Islet of Langerhans (tissue), 1 donor: Measurements from ENCODE around the gene PARVB.
"Not testable (repeated sequence)": the region's sequence is repeated elsewhere in the genome, so short reads cannot be mapped to it uniquely, and the experiment has no call there.

Source experiments
- FAIRE-seq: peaks from one replicate; lab custom pipeline; 2011; peaks lifted over from hg19 to GRCh38; lab: Jason Lieb, UNC

PARVB gene

DNA sequence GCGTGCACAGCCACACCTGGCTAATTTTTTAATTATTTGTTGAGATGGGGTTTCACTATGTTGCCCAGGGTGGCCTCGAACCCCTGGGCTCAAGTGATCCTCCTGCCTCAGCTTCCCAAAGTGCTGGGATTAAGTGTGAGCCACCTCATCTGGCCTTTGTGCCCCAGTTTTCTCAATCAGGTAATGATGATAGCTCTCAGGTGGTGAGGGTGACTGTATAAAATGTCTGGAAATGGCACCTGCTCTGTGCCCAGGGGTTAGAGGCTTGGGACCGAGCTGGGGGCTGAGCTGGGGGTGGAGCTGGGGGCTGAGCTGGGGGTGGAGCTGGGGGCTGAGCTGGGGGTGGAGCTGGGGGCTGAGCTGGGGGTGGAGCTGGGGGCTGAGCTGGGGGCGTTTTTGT lies 32.5 kb downstream of the PARVB start:
- FAIRE-seq = not testable (repeated sequence)

DNA sequence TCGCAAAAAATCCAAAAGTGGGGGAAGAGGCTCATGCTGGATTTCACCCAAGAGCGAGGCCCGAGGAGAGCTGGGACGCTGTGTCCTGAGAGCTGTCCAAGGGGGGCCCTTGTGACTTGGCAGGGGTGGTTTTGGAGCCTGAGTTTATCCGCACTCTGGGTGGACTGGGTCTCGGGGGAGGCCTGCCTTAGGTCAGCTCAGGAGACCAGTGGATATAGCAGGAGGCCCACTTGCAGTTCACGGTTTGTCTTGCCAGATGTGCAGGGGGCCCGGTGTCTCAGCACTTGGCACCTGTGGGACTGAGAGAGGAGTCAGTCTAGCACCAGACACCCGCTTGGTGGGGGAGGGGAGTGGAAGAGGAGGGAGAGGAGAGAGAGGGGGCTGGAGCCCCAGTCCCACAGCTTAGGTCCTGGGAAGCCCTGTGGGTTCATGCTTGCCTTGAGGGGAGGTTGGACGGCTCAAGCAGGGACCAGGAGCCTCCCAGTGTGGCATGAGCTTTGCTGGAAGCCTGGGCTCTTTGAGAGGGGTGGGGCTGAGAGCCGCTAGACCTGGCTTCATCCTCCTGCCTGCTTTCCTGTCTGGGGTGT lies 33.4 kb downstream of the PARVB start:
- no peak for FAIRE-seq

DNA sequence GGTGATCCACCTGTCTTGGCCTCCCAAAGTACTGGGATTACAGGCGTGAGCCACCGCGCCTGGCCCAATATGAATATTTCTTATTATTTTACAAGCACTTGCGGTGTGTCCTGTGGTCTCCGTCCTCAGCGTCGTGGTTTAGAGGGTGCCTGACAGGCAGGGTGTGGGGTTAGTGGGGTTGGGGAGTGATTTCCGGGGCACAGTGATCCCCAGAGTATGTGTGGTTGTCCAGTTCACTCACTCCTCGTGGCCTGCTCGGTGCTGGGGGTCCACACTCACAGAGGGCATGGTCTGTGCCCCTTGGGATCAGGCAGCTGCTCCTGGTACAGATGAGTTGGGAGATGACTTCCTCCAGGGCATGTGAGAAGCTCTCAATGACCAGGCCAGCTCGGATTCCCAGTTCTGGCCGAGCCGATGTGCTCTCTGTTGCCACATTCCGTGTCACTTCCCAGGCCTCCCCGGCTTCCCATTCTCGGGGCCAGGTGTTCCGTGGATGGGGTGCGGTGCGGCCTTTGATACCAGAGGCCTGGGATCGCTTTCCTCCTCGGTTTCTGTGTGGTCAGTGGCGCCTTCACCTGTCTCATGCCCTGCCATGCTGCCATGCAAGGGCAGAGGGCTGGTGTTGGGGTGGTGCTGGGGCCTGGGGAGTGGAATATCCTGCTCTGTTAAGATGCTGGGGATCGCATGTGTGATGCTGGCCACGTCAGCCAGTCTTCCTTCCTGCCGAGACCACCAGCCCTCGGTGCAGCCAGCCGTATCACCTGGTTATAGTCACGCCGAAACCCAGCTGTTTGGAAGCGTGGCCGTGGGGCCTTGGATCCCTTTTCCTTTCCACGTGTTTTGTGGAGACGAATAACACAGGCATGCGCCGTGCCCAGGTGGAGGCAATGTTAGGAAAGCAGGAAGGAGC lies 39.6 kb downstream of the PARVB start:
- no peak for FAIRE-seq

DNA sequence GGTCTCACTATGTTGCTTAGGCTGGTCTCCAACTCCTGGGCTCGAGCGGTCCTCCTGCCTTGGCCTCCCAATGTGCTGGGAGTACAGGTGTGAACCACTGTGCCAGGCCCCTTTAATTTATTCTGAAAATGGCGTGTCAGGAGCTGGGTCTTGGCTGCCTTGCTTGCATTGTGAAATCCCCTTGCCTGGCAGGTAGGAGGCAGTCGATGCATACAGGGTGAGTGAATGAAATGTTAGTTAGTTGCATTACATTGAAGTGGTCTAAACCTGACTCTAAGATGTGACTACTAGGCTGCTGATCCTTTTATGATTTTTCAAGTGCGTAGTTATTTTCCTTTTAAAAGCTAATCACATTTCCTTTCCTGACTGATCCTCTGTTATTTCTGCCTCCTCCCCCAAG lies 42.9 kb downstream of the PARVB start:
- FAIRE-seq = no peak

DNA sequence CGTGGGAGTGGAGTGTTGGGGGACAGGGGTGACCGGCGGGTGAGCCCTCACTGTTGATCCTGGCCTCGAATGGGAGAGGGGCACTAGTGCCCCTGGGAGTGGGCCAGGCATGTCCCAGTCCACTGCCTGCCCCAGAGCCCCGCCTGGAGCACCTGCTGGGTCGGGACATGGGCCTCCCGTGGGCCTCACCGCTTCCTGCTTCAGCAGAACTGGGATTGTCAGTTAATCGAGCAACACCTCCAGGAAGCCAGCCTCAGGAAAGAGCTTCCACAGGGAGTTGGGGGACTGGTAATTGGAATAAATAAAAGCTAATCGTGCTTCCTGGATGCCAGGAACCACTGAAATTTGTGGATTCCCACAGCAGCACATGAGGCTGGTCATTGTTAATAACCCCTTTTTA lies 43.8 kb downstream of the PARVB start:
- no peak for FAIRE-seq

DNA sequence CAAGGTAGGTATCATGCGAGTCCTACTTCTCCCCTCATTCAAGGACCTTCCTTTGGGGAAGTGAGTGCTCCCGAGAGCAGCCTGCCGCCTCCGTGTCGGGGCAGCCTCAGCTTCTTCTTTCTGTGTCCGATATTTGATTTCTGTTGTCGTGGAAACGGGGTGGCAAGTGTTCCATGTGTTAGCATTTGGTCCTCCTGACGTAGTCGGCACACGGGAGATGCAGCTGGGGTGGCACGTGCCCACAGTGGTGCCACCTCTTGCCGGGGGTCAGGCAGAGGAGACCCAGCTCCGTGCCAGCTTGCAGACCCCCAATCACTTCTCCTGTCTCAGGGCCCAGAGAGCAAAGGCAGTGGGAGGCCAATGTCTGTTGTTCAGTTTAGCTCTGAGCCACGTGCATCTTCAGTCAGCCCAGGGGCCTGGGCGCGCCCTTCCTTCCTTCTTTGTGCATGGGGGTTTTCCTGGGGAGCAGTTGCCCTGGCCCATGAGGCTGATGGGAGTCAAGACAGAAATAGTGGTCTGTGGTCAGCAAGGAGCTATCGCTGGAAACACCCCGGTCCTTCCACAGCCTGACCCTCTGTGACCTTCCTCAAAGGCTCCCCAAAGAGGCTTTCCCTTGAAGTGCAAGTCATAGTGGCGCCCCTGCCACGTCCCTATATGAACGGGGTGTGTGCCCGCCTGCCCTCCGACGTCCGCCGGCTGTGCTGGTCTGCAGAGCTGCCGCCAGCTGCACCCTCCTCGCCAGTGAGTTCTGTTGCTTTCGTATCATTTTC lies 44.5 kb downstream of the PARVB start:
- FAIRE-seq = no peak

DNA sequence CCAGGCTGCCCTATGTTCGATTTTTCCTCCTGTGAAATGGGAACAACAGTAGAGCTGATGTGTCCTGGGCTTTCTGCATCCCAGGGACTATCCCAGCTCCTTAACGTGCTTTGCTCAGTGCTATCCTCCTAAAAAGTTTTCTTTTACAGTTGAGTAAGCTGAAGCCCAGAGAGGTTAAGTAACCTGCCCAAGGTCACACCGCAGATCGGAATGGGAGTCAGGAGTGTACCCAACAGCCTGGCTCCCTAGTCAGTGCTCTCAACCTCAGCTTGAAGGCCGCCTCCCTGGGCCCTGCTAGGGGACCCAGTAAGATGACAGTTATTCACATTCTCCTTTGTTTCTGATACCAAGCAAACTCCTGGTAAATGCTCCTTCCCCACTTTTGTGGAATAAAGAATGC lies 45.9 kb downstream of the PARVB start:
- FAIRE-seq = no peak

DNA sequence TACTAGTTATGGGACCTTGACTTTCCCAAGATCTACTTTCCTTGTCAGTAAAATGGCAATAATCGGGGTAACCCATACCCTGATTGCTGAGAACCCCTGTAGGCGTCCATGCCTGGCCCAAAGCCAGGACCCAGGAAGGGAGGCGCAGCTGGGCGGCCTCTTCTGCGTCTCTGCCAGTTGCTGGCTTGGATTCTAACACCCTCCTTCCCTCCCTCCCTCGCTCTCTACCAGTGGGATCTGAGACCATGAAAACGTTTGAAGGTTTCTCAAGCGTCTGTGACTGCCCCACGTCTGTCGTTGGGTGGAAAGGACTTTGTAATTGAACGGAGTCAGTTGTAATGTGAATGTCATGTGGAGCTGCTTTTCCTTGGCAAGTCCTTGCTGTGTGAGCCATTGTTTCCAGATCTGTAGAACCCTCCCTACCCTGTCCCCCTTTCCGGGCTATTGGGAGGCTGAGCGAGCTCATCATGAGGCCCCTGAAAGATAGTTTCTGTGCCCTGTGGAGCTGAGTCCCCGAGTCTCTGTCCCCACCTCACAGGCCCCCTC lies 47.8 kb downstream of the PARVB start:
- no peak for FAIRE-seq

DNA sequence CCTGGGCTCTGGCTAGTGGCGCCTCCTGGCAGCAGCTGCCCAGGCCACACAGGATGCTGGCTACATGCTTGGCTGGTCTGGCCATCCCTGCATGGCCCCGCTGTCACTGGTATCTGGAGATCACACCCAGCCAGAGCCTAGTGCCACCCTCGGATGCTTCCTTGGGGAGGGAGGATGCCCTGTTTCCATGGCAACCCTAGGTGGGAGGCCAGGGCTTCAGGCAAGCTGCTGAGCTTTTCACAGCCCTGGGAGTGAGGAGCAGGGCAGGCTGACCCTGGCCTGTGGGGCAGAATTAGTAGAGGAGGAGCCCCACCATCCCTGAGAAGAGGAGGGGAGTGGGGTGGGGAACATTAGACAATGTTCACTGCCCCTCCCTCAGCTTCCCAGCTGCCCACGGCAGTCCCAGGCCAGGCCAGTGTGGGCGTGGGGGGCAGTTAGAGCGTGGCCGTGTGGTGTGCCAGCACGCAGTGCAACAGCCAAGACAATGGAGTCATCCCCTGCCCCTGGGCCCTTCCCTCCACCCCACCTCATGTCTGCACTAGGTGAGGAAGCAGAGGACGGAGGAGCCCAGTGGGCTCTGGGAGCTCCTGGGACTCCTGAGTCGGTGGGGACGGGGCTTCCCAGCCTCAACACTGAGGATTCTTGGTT lies 50.4 kb downstream of the PARVB start:
- FAIRE-seq = no peak

DNA sequence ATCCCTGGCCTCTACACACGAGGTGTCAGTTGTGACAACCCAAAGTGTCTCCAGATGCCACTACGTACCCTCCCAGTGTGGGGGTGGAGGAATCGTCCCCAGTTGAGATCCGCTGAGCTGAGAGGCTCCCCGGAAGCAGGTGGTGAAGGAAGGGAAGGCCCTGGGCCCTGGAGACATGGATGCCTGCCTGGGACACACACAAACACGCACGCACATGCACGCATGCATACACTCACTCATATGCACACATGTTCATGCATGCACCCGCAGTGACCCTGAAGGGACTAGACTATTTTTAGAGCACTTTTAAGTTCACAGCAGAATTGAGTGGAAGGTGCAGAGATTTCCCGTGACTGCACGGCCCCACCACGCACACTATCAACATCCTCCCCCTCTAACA lies 50.9 kb downstream of the PARVB start:
- FAIRE-seq = no peak

DNA sequence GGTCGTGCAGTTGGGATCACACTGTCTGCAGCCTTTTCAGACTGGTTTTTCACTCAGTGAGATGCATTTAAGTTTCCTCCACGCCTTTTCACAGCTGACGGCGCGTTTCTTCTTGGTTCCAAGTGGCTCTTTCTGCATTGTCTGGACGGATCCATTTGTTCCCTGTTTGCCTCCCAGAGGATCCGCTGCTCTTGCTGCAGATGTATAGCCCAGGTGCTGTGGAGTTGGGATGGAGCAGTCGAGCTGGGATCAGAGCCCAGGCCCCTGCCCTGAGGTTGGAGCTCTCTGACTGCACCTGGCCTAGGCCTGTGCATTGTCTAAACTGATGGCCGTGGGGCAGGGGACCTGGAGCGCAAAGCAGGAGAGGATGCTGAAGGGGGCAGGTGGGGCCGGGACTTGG lies 51.6 kb downstream of the PARVB start:
- no peak for FAIRE-seq

DNA sequence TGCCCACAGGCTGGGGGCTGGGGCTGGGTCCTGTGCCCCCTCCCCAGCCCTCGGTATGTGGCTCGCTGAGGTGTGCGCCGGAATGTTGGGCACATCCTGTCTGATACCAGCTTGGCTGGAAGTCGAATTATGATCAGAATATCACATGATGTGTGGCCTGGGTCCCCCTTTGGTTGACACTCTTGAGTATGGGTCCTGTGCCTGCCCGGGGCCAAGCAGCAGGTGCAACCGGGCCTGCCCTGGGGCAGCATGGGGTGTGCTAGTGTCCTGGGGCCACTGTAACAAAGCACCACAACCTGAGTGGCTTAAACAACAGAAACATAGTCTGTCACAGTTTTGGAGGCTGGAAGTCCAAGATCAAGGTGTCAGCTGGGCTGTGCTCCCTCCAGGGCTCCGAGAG lies 52.7 kb downstream of the PARVB start:
- FAIRE-seq = no peak

DNA sequence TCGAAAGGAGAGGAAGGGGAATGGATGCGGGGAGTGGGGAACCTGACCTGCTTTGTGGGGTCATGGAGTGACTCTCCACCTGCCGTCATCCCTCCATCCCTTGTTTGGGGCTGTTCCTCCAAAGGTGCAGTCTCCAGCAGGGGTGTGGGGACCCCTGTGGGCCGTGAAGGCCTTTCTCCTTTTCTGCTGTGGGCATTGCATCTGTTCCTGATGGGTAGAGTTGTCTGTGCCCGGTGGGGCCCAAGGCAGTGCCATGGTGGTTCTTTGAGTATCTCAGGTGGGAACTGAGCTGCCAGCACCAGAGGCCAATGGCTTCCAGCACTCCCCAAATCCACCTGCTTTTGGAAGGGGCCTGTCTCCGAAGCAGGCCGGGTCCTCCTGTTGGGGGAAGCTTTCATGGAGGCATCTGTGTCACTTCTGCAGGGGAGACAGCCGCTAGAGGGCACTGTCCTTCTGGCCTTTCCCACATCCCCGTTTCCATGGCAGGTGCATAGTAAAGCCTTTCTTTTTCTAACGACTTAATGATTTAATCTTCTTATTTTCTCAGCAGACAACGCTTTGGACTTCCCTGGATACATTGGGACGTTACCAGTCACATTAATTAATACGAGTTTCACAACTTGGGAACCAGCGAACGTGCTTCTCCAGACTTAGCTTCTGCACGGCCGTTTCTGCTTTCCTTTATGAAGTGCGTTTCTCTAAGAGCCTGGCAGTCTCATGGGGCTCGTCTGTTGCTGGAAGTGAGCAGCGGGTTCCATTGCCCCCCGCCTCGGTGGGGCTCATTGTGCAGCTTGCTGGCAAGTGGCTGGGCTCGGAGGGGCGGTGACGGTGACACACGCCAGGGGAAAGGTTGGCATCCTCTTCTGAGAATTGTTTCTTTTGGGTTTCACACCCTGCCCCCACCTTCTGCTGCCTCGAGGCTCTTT lies 57.1 kb downstream of the PARVB start:
- FAIRE-seq = peak; percentile 13

DNA sequence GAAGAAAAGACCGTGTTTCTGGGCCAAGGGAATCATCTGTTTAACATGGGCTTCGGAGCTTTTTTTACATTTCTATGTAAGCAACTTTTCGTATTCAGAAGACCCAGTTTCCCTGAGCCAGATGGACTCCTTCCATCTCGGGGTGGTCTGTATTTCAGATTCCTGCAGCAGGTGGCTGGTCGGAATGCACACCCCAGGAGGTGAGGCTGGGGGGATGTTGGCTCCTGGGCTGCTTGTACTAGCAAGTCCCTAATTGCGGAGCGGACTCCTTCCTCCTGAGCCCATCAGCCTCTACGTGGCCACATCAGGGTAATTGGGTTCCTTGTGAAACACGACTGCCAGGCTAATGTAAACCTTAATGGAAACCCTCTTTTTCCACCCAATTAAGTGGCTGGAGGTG lies 58.7 kb downstream of the PARVB start:
- no peak for FAIRE-seq

DNA sequence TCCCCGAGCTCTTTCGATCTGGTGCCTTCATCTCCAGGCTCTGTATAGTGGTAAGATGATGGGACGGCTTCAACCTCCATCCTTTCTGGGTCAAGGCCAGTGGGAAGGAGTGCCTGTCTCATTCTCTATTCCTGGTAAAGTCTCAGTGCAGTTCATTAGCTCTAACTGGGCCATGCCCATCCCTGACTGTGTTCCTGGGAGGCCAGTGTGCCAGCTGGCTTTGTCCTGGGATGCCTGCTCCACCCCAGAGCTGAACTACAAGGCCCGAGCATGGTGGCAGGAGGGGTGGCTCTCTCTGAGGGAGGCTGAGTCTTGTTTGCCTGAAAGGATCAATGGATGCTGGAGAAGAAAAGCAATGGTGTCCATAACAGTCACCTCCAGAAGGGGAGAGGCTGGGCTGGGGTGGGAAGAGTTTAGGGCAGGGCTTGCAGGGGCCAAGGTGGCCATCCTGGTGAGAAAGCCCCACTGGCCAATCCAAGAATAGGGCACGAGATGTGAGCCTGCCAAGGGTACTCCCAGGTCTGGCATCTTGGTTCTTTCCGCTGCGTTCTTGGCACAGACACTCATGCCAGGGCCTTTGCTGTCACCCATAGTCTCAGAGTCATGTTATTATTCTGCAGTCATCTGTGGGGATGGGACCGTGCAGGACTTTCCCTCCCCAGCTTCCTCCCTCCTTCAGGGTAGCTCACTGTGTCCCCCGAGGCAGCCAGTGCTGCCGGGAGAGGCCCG lies 60.1 kb downstream of the PARVB start:
- FAIRE-seq = no peak

DNA sequence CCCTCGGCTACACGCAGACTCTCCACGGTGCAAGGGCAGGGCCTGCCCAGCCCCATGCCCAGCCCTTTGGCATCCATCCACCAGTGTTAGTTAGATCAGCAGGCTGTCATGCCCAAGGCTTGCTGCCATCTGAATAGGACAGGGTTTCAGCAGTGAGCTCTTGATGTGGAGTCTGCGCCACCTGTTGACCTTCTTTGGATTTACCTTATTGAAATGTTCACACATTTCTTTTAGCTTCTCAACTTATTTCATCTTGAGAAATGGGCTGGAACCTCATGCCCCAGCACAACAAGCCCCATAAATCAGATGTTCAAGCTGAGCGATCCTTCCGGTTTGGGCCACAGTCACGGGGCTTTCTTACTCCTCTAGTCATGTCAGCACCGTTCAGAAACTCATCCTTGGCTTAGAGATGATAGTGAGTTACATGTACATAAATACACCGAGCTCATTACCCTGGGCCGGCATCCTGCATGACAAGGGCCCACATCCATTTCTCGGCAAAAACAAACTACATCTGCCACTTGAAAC lies 61.7 kb downstream of the PARVB start:
- no peak for FAIRE-seq

DNA sequence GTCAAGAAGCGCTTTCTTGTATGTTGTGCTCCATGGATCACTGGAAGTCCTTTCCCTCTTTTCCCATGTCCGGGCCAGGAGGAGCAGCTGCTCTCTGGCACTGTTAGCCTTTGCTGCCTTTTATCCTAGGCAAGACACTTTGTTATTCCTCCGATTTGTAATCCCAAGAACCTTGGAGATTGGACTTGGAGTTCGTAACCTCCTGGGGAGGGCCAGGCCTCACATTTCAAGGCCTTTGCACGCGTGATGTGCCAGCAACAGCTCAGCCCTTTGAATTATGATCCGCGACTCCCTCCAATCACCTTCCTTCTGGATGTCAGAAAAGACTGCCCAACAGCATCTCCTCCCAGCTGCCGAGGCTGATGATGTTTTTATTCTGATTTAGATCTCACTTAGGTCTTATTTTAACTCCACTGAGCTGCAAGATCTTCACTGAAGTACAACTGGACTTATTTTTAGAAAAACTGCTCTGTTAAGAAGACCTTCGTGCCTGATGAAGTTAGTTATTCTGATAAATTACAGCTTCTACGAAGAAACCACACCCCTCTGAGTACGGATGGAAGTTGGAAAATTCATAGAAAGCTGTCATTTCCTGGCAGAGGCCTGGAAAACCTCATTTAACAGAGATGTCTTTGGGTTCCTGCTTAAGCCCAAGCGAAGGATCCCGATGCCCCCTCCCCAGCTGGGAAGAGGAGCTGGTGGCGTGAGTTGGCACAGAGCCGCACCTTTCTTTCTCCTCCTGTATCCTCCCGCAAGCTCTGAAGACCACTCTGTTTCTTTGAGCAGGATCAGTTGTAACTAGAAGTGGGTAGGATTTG lies 62.4 kb downstream of the PARVB start:
- FAIRE-seq = no peak

DNA sequence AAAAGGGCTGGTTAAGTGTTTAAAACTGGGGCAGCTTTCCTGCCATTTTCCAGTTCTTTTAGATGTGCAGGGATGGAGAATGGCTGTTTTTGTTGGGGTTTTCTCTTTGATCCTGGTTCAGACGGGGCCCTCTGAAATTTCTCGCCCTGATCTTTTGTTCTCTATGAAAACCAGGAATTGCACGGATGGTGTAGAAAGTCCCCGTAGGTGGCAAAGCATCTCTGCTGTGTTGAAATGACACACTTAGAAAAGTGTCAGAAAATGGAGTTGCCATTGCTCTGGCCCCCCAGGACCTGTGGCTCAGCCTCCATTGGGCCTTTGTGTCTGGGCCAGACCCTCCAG lies 63.0 kb downstream of the PARVB start:
- FAIRE-seq = no peak

DNA sequence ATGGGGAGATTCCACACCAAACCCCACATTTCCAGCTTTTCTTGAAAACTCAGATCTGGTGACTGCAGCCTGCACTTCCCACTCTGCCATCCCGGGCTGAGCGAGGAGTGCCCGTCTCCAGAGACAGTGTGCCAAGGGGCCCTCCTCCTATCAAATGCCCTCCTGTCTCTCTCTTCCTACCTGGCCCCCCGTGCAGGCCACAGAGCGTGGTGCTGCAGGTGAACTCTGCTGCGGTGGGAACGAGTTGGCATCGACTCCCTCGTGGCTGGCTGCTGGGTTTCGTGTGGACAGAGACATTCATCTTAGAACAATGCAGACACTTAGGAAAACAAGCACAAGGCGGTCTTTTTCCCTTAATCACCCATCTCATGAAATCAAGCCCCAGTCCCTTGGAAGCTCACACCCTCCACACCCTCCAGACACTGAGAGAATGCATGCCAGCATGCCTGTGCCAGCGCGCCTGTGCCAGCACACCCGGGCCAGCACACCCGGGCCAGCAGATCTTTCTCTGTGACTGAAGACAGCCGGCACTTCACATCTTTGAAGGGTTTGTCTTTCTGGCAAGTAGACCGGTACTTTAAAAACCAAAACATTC lies 65.0 kb downstream of the PARVB start:
- no peak for FAIRE-seq
